ENCODE results near the gene ADGRE1.

GRCh38 chr19:6891761-6892385 is 4.5 kb downstream of the ADGRE1 start:
- TF ChIP-seq CTCF (IDR thresholded peaks at IDR 0.05; ENCODE audit: low read length) (no peak), EZH2 (IDR thresholded peaks at IDR 0.05; ENCODE audit: borderline replicate concordance, low read length) (no peak)
